Lung (tissue), 16 donors: Measurements from ENCODE around the gene DYNLL1. TPM values are rescaled to one million over a fixed set of nuclear protein-coding genes. Genes with fewer than 3 reads are reported as not detected.
"Not testable (repeated sequence)": the region's sequence is repeated elsewhere in the genome, so short reads cannot be mapped to it uniquely, and the experiment has no call there.

Experiments used
- ATAC-seq: fragments of 200-7000 bp; cut with Tn5 transposase; one replicate; pipeline ENCODE4 v1.9.1; 2020; ENCODE audit warnings: moderate number of reproducible peaks; ENCODE audit not compliant: insufficient read depth, low FRiP score
- DNase-seq, 3 donors: peaks; one replicate each; pipeline ENCODE4 v3.0.0-alpha.2; 2013 to 2017
- H3K27ac ChIP-seq, 2 donors: one replicate each; pipeline ENCODE4 v1.5.1; 2013; ENCODE audit warnings: mild to moderate bottlenecking in 2 of 2, moderate library complexity in 2 of 2, control low read depth in 1 of 2, inconsistent platforms in 1 of 2, low read depth in 1 of 2, low read length in 1 of 2
- H3K27me3 ChIP-seq, 3 donors: one replicate each; pipeline ENCODE4 v1.5.1; 2013; ENCODE audit warnings: low read length in 2 of 3; ENCODE audit not compliant: control insufficient read depth in 3 of 3, insufficient read depth in 3 of 3
- H3K36me3 ChIP-seq, 4 donors: one replicate each; pipeline ENCODE4 v1.5.1; 2013; ENCODE audit warnings: low read length in 4 of 4, mild to moderate bottlenecking in 1 of 4, moderate library complexity in 1 of 4; ENCODE audit not compliant: control insufficient read depth in 4 of 4, insufficient read depth in 4 of 4
- H3K4me1 ChIP-seq, 5 donors: one replicate each; pipeline ENCODE4 v1.5.1; 2013; ENCODE audit warnings: low read length in 5 of 5, mild to moderate bottlenecking in 2 of 5, moderate library complexity in 1 of 5; ENCODE audit not compliant: control insufficient read depth in 5 of 5, insufficient read depth in 5 of 5
- H3K4me3 ChIP-seq: one replicate; pipeline ENCODE4 v1.5.1; 2013; ENCODE audit warnings: mild to moderate bottlenecking, control low read depth, moderate library complexity
- H3K9ac ChIP-seq, 2 donors: one replicate each; pipeline ENCODE4 v1.5.1; 2013; ENCODE audit warnings: low read length in 2 of 2, control low read depth in 1 of 2; ENCODE audit not compliant: insufficient read depth in 1 of 2
- H3K9me3 ChIP-seq, 4 donors: one replicate each; pipeline ENCODE4 v1.5.1; 2013; ENCODE audit warnings: low read length in 3 of 4, mild to moderate bottlenecking in 1 of 4, moderate library complexity in 1 of 4; ENCODE audit not compliant: control insufficient read depth in 4 of 4, insufficient read depth in 3 of 4
- CTCF ChIP-seq: IDR thresholded peaks from 2 replicates; pipeline ENCODE4 v1.5.1; 2012; ENCODE audit warnings: mild to moderate bottlenecking; ENCODE audit errors: control extremely low read depth, extremely low read depth
- WGBS, 2 donors: extraction: QIAGEN DNeasy Blood & Tissue Kit; methylation state at CpG; one replicate each; pipeline ENCODE4 v1.1.7; 2013; 5-methylcytosine and 5-hydroxymethylcytosine counted together
- long read RNA-seq, 5 donors: transcript quantifications; one replicate each; lab custom pipeline, GENCODE V29; 2026
- polyA plus RNA-seq, 2 donors: library from polyadenylated mRNA; stranded (reverse); fragments of 200-250 nt; gene quantifications; one replicate each; pipeline ENCODE4 v1.2.1, GENCODE V29; 2013
- total RNA-seq, 2 donors: library from RNA; depleted of rRNA in 1 of 2; stranded (reverse); fragments of >200 nt in 1 of 2; gene quantifications; one replicate each; pipeline ENCODE4 v1.2.1, GENCODE V29; 2014 to 2021
- donor health status: control.
- donor health status: control.
- donor health status: Bipolar disorder and iron deficiency.
- donor health status: healthy.
- donor health status: DM: yes; HTN: yes; CAD: no.

The DYNLL1 gene
- total RNA-seq (100 to 1,000 TPM; 210 to 308 TPM), polyA plus RNA-seq (100 to 1,000 TPM; 328 to 360 TPM)
- long read RNA-seq, donor 1, transcript DYNLL1-201 (3 exons, 720 nt) = major isoform, 154 of 254 reads
- long read RNA-seq, donor 1, transcript DYNLL1-207 (2 exons, 719 nt) = minor isoform, 32 of 254 reads
- long read RNA-seq, donor 1, transcript DYNLL1-202 (3 exons, 697 nt) = minor isoform, 7 of 254 reads
- long read RNA-seq, donor 1, transcript DYNLL1-210 (1 exons, 670 nt) = minor isoform, 43 of 254 reads
- long read RNA-seq, donor 1, partial matches to known transcripts = 16 of 254 reads
- long read RNA-seq, donor 1, other reads (novel, unspliced or antisense) = 0 of 254 reads
- long read RNA-seq, donor 2, transcript DYNLL1-207 (2 exons, 719 nt) = minor isoform, 16 of 174 reads
- long read RNA-seq, donor 2, transcript DYNLL1-202 (3 exons, 697 nt) = minor isoform, 12 of 174 reads
- long read RNA-seq, donor 2, transcript DYNLL1-201 (3 exons, 720 nt) = major isoform, 109 of 174 reads
- long read RNA-seq, donor 2, transcript DYNLL1-210 (1 exons, 670 nt) = minor isoform, 32 of 174 reads
- long read RNA-seq, donor 2, partial matches to known transcripts = 0 of 174 reads
- long read RNA-seq, donor 2, other reads (novel, unspliced or antisense) = 0 of 174 reads
- long read RNA-seq, donor 3, transcript DYNLL1-210 (1 exons, 670 nt) = minor isoform, 23 of 159 reads
- long read RNA-seq, donor 3, transcript DYNLL1-202 (3 exons, 697 nt) = minor isoform, 15 of 159 reads
- long read RNA-seq, donor 3, transcript DYNLL1-201 (3 exons, 720 nt) = major isoform, 103 of 159 reads
- long read RNA-seq, donor 3, transcript DYNLL1-207 (2 exons, 719 nt) = minor isoform, 17 of 159 reads
- long read RNA-seq, donor 3, partial matches to known transcripts = 0 of 159 reads
- long read RNA-seq, donor 3, other reads (novel, unspliced or antisense) = 0 of 159 reads
- long read RNA-seq, donor 4, transcript DYNLL1-202 (3 exons, 697 nt) = minor isoform, 13 of 202 reads
- long read RNA-seq, donor 4, transcript DYNLL1-210 (1 exons, 670 nt) = minor isoform, 45 of 202 reads
- long read RNA-seq, donor 4, transcript DYNLL1-201 (3 exons, 720 nt) = major isoform, 110 of 202 reads
- long read RNA-seq, donor 4, transcript DYNLL1-207 (2 exons, 719 nt) = minor isoform, 26 of 202 reads
- long read RNA-seq, donor 4, partial matches to known transcripts = 0 of 202 reads
- long read RNA-seq, donor 4, other reads (novel, unspliced or antisense) = 0 of 202 reads
- long read RNA-seq, donor 5, transcript DYNLL1-207 (2 exons, 719 nt) = minor isoform, 21 of 375 reads
- long read RNA-seq, donor 5, transcript DYNLL1-210 (1 exons, 670 nt) = minor isoform, 30 of 375 reads
- long read RNA-seq, donor 5, transcript DYNLL1-201 (3 exons, 720 nt) = major isoform, 189 of 375 reads
- long read RNA-seq, donor 5, transcript DYNLL1-202 (3 exons, 697 nt) = minor isoform, 22 of 375 reads
- long read RNA-seq, donor 5, partial matches to known transcripts = 76 of 375 reads
- long read RNA-seq, donor 5, other reads (novel, unspliced or antisense) = 32 of 375 reads

GRCh38 chr12:120495731-120496412 is at the start of gene DYNLL1:
Gene DYNLL1 (plus strand): TSS chr12:120496113. CDS start chr12:120496422, 309 bp downstream.
- 1% methylated on average over 50 to 53 of the region's 53 CpGs for WGBS, 2 donors
- DNase-seq = peak; percentile 97 to 98 (median 97)
- H3K4me1 ChIP-seq = peaks cover 0 to 28% (median 12%) of the 10 kb centered on the region in 5 donors

GRCh38 chr12:120446844-120447178 is 49.1 kb upstream of the DYNLL1 start:
- WGBS, 2 donors = 5 to 7% methylated on average over 17 of the region's 17 CpGs

More at GRCh38 chr12:120495731-120496412, at the start of gene DYNLL1:
- no peak for TF ChIP-seq CTCF
- peaks cover 3 to 28% (median 18%) of the 10 kb centered on the region in 4 donors for H3K36me3 ChIP-seq
- peak within 1 kb of the TSS; percentile 89 for H3K4me3 ChIP-seq
- no peaks in the 10 kb centered on the region for H3K27me3 ChIP-seq
- peak within 1 kb of the TSS; percentile 56 to 73 for H3K9ac ChIP-seq
- ATAC-seq = peak; percentile 98
- H3K27ac ChIP-seq = peak within 1 kb of the TSS; percentile 71 to 92
- H3K9me3 ChIP-seq = no peaks in the 10 kb centered on the region

GRCh38 chr12:120447992-120448391 is 47.9 kb upstream of the DYNLL1 start:
- TF ChIP-seq CTCF = no peak
- ATAC-seq = no peak
- no peak overlapping the region for H3K9ac ChIP-seq
- no peak overlapping the region for H3K27ac ChIP-seq
- H3K4me3 ChIP-seq = no peak overlapping the region
- DNase-seq = no peak
- H3K27me3 ChIP-seq = no peaks in the 10 kb centered on the region
- peaks cover 9 to 27% (median 13%) of the 10 kb centered on the region in 4 donors for H3K36me3 ChIP-seq
- no peaks in the 10 kb centered on the region for H3K9me3 ChIP-seq
- peaks cover 0 to 16% (median 9%) of the 10 kb centered on the region in 5 donors for H3K4me1 ChIP-seq
- WGBS, 2 donors = 97 to 98% methylated on average over 4 of the region's 4 CpGs

More at GRCh38 chr12:120446844-120447178, 49.1 kb upstream of the DYNLL1 start:
- ATAC-seq, H3K27me3 ChIP-seq, DNase-seq, H3K9me3 ChIP-seq: not testable (repeated sequence)
- Histone ChIP-seq H3K9ac (peak overlapping the region; percentile 67 to 95), H3K4me1 (peaks cover 0 to 16% (median 9%) of the 10 kb centered on the region in 5 donors), H3K27ac (peak overlapping the region; percentile 89 to 96), H3K36me3 (peaks cover 9 to 27% (median 11%) of the 10 kb centered on the region in 4 donors), H3K4me3 (peak overlapping the region; percentile 99)

GRCh38 chr12:120452524-120452923 is 43.4 kb upstream of the DYNLL1 start:
- 83 to 90% methylated on average over 5 of the region's 5 CpGs for WGBS, 2 donors
- not testable (repeated sequence) for ATAC-seq
- peaks cover 9 to 36% (median 19%) of the 10 kb centered on the region in 4 donors for H3K36me3 ChIP-seq

More at GRCh38 chr12:120452524-120452923, 43.4 kb upstream of the DYNLL1 start:
- not testable (repeated sequence) for H3K4me3 ChIP-seq, H3K4me1 ChIP-seq, H3K27ac ChIP-seq, H3K27me3 ChIP-seq, H3K9me3 ChIP-seq, DNase-seq, H3K9ac ChIP-seq
